GM12873 (cell line): ENCODE measurements around the gene ANKRD66.

Source experiments
- TF ChIP-seq, protein P1 (sequence below): IDR thresholded peaks from 2 replicates; pipeline ENCODE4 v1.5.1; 2012; ENCODE audit warnings: low read depth, mild to moderate bottlenecking, moderate library complexity, low read length, control low read depth; ENCODE audit not compliant: insufficient read depth; ENCODE audit errors: missing control alignments

Gene ANKRD66

GRCh38 chr6:46755865-46756264, 9.1 kb downstream of the ANKRD66 start:
- TF ChIP-seq, protein P1, sequence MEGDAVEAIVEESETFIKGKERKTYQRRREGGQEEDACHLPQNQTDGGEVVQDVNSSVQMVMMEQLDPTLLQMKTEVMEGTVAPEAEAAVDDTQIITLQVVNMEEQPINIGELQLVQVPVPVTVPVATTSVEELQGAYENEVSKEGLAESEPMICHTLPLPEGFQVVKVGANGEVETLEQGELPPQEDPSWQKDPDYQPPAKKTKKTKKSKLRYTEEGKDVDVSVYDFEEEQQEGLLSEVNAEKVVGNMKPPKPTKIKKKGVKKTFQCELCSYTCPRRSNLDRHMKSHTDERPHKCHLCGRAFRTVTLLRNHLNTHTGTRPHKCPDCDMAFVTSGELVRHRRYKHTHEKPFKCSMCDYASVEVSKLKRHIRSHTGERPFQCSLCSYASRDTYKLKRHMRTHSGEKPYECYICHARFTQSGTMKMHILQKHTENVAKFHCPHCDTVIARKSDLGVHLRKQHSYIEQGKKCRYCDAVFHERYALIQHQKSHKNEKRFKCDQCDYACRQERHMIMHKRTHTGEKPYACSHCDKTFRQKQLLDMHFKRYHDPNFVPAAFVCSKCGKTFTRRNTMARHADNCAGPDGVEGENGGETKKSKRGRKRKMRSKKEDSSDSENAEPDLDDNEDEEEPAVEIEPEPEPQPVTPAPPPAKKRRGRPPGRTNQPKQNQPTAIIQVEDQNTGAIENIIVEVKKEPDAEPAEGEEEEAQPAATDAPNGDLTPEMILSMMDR = no peak

DNA sequence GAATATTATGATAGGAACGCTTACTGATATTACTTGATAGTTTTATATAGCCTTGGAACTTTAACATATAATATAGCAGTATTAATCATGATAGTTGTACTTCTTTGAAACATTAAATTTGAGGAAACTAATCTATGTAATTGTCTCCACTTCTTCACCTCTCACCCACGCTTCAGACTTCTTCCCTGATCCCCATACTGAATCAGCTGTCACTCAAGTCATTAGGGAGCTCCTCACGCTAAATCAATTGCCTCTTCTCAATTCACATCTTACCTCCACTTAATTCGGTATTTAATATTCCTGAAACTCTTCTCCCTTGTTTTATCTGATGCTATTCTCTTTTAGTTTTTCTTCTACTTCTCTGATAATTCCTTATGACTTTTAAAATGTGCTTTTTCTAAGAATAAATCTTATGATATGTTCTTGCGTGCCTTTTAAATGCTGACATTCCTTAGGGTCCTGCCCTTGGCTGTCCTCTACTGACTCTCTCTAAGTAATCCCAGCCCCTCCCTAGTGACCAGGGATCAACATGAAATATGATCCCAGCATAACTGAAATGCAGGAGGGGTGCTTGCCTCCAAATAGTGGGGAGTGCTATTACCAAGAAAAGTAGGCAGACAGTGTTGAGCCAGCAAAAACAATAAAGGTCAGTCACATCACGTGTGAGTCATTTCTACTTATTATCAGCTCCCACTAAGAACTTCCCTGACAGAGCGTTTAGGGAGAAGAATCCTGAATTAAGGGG, 9.9 kb downstream of the ANKRD66 start:
- TF ChIP-seq, protein P1 = no peak

- TF ChIP-seq, protein P1 = no peak
These were observed 10.5 kb downstream of the ANKRD66 start for GRCh38 chr6:46757214-46757596.

- TF ChIP-seq, protein P1 = no peak
These were observed 12.4 kb downstream of the ANKRD66 start for GRCh38 chr6:46758960-46759753.

- TF ChIP-seq, protein P1 = no peak
These were observed 14.2 kb downstream of the ANKRD66 start for GRCh38 chr6:46760925-46761324.

GRCh38 chr6:46763466-46763865, 16.7 kb downstream of the ANKRD66 start:
- TF ChIP-seq, protein P1 = no peak

- TF ChIP-seq, protein P1 = no peak
These were observed 18.2 kb downstream of the ANKRD66 start for GRCh38 chr6:46764961-46765360.
